Keratinocyte (primary cell): ENCODE measurements around the gene BCAS3. TPM values are rescaled to one million over a fixed set of nuclear protein-coding genes. Genes with fewer than 3 reads are reported as not detected.

Experiments used
- DNase-seq: peaks from one replicate; pipeline ENCODE4 v3.0.0-alpha.2; 2011; ENCODE audit warnings: low read depth, missing footprints, low spot score
- FAIRE-seq: peaks from 2 replicates; lab custom pipeline; 2011; peaks lifted over from hg19 to GRCh38; lab: Jason Lieb, UNC
- H2AFZ ChIP-seq: 2 replicates; pipeline ENCODE4 v1.6.0; 2012; ENCODE audit warnings: low read length, control low read depth, inconsistent platforms; ENCODE audit not compliant: control insufficient read depth
- H3K27ac ChIP-seq: 2 replicates; pipeline ENCODE4 v1.5.1; 2011; ENCODE audit warnings: low read length; ENCODE audit not compliant: control insufficient read depth, insufficient read depth
- H3K27me3 ChIP-seq: 3 replicates; pipeline ENCODE4 v1.6.0; 2011; ENCODE audit warnings: low read length; ENCODE audit not compliant: control insufficient read depth, insufficient read depth; ENCODE audit errors: extremely low read depth
- H3K36me3 ChIP-seq, 2 experiments: 2 replicates in 1 of 2; 3 replicates in 1 of 2; pipeline ENCODE4 v1.5.1; 2011; ENCODE audit warnings: low read length in 2 of 2, mild to moderate bottlenecking in 1 of 2; ENCODE audit not compliant: control insufficient read depth in 2 of 2, insufficient read depth in 2 of 2; ENCODE audit errors: extremely low read depth in 1 of 2
- H3K4me1 ChIP-seq: 3 replicates; pipeline ENCODE4 v1.5.1; 2011; ENCODE audit warnings: low read length; ENCODE audit not compliant: control insufficient read depth, insufficient read depth; ENCODE audit errors: extremely low read depth
- H3K4me2 ChIP-seq: 3 replicates; pipeline ENCODE4 v1.6.0; 2011; ENCODE audit warnings: low read depth, low read length; ENCODE audit not compliant: control insufficient read depth, insufficient read depth; ENCODE audit errors: extremely low read depth
- H3K4me3 ChIP-seq, 3 experiments: fragments of 200-600 bp in 1 of 3; sonication (generic) in 1 of 3; 2 replicates in 2 of 3; 3 replicates in 1 of 3; pipeline ENCODE4 v1.5.1; 2011 to 2016; ENCODE audit warnings: low read length in 3 of 3, mild to moderate bottlenecking in 3 of 3, control low read depth in 2 of 3, inconsistent platforms in 1 of 3, low read depth in 1 of 3, mixed read lengths in 1 of 3, mixed run types in 1 of 3, moderate library complexity in 1 of 3; ENCODE audit not compliant: control insufficient read depth in 2 of 3, insufficient read depth in 2 of 3; ENCODE audit errors: extremely low read depth in 1 of 3
- H3K79me2 ChIP-seq: 2 replicates; pipeline ENCODE4 v1.6.0; 2012; ENCODE audit warnings: low read length; ENCODE audit not compliant: control insufficient read depth, insufficient read depth
- H3K9ac ChIP-seq: 3 replicates; pipeline ENCODE4 v1.6.0; 2011; ENCODE audit warnings: low read length; ENCODE audit not compliant: control insufficient read depth, insufficient read depth; ENCODE audit errors: extremely low read depth
- H3K9me1 ChIP-seq: 3 replicates; pipeline ENCODE4 v1.6.0; 2011; ENCODE audit warnings: low read length; ENCODE audit not compliant: control insufficient read depth, insufficient read depth; ENCODE audit errors: extremely low read depth
- H3K9me3 ChIP-seq: 2 replicates; pipeline ENCODE4 v1.5.1; 2012; ENCODE audit warnings: low read depth, low read length; ENCODE audit not compliant: control insufficient read depth
- H4K20me1 ChIP-seq: 3 replicates; pipeline ENCODE4 v1.6.0; 2011; ENCODE audit warnings: low read length; ENCODE audit not compliant: control insufficient read depth, insufficient read depth; ENCODE audit errors: extremely low read depth
- EZH2 ChIP-seq: IDR thresholded peaks from one replicate; pipeline ENCODE4 v1.6.1; 2012; ENCODE audit warnings: inconsistent platforms, mild to moderate bottlenecking, low read length, moderate library complexity
- dilution Hi-C: fragments of 300-500 bp; cut with MboI; formaldehyde crosslinking; loops from one replicate; pipeline ENCODE4 v1.7.0; 2020; ENCODE audit warnings: low sequenced_read_pairs; ENCODE audit not compliant: extremely low pct_ligation_motif_present
- polyA plus RNA-seq, 5 experiments: library from polyadenylated mRNA; depleted of rRNA in 3 of 5; stranded (reverse) in 3 of 5; stranded (forward) in 1 of 5; unstranded in 1 of 5; fragments of >200 nt; gene quantifications; 1 replicate in 1 of 5; 2 replicates in 3 of 5; 3 replicates in 1 of 5; pipeline versions ENCODE4 v1.2.1 to v1.2.3, GENCODE V29; 2011 to 2012; ENCODE audit warnings: missing spikeins in 2 of 5, low read depth in 1 of 5, low replicate concordance in 1 of 5
- TF ChIP-seq, protein P1 (sequence below), 3 experiments: IDR thresholded peaks in 1 of 3; conservative IDR thresholded peaks in 1 of 3; optimal IDR thresholded peaks in 1 of 3; 2 replicates in 2 of 3; 3 replicates in 1 of 3; pipeline versions ENCODE3 to v1.5.1; 2011; ENCODE audit warnings: low read length in 3 of 3, mild to moderate bottlenecking in 3 of 3, moderate library complexity in 2 of 3, control low read depth in 1 of 3, inconsistent platforms in 1 of 3; ENCODE audit not compliant: insufficient read depth in 2 of 3; ENCODE audit errors: extremely low read depth in 1 of 3

Gene BCAS3
- polyA plus RNA-seq, 1 donor (not counting 4 experiments of a cell fraction or from before 2014, with no cell fraction given) = 11.8 TPM

DNA sequence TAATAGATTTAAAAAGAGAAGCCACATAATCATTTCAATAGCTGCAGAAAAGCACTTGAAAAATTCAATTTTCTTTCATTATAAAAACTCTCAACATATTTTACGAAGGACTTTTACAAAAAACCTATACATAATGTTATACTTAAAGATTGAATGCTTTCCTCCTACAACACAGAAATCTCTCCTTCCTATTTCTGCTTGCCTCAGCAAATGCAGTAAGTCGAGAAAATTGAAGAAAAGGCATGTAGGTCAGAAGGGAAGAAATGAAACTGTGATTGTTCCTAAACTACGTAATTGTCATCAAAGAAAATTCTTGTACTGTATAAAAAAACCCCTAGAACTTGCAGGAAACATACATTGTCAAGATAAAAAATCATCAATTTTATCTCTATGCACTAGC, 267.1 kb downstream of the BCAS3 start:
- dilution Hi-C loops = no loop called here
- H2AFZ ChIP-seq = no peak overlapping the region
- no peak overlapping the region for H3K4me3 ChIP-seq
- H3K4me2 ChIP-seq = no peak overlapping the region
- H3K27me3 ChIP-seq = no peaks in the 10 kb centered on the region
- no peak for DNase-seq
- TF ChIP-seq EZH2 = no peak
- TF ChIP-seq, protein P1, sequence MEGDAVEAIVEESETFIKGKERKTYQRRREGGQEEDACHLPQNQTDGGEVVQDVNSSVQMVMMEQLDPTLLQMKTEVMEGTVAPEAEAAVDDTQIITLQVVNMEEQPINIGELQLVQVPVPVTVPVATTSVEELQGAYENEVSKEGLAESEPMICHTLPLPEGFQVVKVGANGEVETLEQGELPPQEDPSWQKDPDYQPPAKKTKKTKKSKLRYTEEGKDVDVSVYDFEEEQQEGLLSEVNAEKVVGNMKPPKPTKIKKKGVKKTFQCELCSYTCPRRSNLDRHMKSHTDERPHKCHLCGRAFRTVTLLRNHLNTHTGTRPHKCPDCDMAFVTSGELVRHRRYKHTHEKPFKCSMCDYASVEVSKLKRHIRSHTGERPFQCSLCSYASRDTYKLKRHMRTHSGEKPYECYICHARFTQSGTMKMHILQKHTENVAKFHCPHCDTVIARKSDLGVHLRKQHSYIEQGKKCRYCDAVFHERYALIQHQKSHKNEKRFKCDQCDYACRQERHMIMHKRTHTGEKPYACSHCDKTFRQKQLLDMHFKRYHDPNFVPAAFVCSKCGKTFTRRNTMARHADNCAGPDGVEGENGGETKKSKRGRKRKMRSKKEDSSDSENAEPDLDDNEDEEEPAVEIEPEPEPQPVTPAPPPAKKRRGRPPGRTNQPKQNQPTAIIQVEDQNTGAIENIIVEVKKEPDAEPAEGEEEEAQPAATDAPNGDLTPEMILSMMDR (optimal IDR thresholded peaks at IDR 0.05 in 1 of 3, IDR thresholded peaks at IDR 0.05 in 1 of 3, conservative IDR thresholded peaks at IDR 0.05 in 1 of 3; ENCODE audit: extremely low read depth in 1 of 3, insufficient read depth in 2 of 3, low read length in 3 of 3) = no peak
- H3K4me1 ChIP-seq = no peaks in the 10 kb centered on the region
- no peaks in the 10 kb centered on the region for H3K36me3 ChIP-seq
- no peaks in the 10 kb centered on the region for H3K9me3 ChIP-seq
- H3K79me2 ChIP-seq = no peaks in the 10 kb centered on the region
- H3K9ac ChIP-seq = no peak overlapping the region
- no peak for FAIRE-seq
- H3K27ac ChIP-seq = no peak overlapping the region
- H3K9me1 ChIP-seq = no peaks in the 10 kb centered on the region
- no peaks in the 10 kb centered on the region for H4K20me1 ChIP-seq

- Histone ChIP-seq H4K20me1 (no peaks in the 10 kb centered on the region), H3K4me1 (no peaks in the 10 kb centered on the region), H3K4me3 (no peak overlapping the region), H3K36me3 (no peaks in the 10 kb centered on the region), H3K79me2 (no peaks in the 10 kb centered on the region), H3K27ac (no peak overlapping the region), H3K4me2 (no peak overlapping the region), H3K27me3 (no peaks in the 10 kb centered on the region), H3K9ac (no peak overlapping the region), H3K9me3 (no peaks in the 10 kb centered on the region), H2AFZ (no peak overlapping the region), H3K9me1 (no peaks in the 10 kb centered on the region)
- TF ChIP-seq, protein P1 (optimal IDR thresholded peaks at IDR 0.05 in 1 of 3, IDR thresholded peaks at IDR 0.05 in 1 of 3, conservative IDR thresholded peaks at IDR 0.05 in 1 of 3; ENCODE audit: extremely low read depth in 1 of 3, insufficient read depth in 2 of 3, low read length in 3 of 3) = no peak
- TF ChIP-seq EZH2 = no peak
- no peak for DNase-seq
- FAIRE-seq = no peak
- dilution Hi-C loops = no loop called here
These were observed 269.4 kb downstream of the BCAS3 start for GRCh38 chr17:60947100-60947499.
